Lower leg skin (tissue), 4 donors: ENCODE results near the gene AQP1. TPM values are rescaled to one million over a fixed set of nuclear protein-coding genes. Genes with fewer than 3 reads are reported as not detected.
A peak's percentile ranks its signal among the peaks of the same experiment; 100 is the strongest.

Experiments
- DNase-seq, 2 donors: peaks; one replicate each; pipeline ENCODE4 v3.0.0-alpha.2; 2019; ENCODE audit warnings: low spot score in 2 of 2
- H3K4me3 ChIP-seq: fragments of 200-600 bp; sonication (generic); 2 replicates; pipeline ENCODE4 v1.5.1; 2017; ENCODE audit warnings: mild to moderate bottlenecking, low read depth; ENCODE audit not compliant: poor library complexity, severe bottlenecking
- POLR2A ChIP-seq, 2 donors: fragments of 450-650 bp; IDR thresholded peaks; one replicate each; pipeline ENCODE4 v1.6.1; 2016 to 2017; ENCODE audit warnings: antibody characterized with exemption in 2 of 2, mild to moderate bottlenecking in 1 of 2, moderate library complexity in 1 of 2
- WGBS, 2 donors: methylation state at CpG; one replicate each; pipeline ENCODE4 v1.1.5; 2018; 5-methylcytosine and 5-hydroxymethylcytosine counted together
- intact Hi-C: fragments of 100-400 bp; cut with DNase I; formaldehyde crosslinking; loops from one replicate; pipeline ENCODE4 v1.15.0; 2023; ENCODE audit warnings: low total_unique reads
- total RNA-seq, 4 donors: library from RNA; depleted of rRNA; stranded (reverse); fragments of >200 nt; gene quantifications; one replicate each; pipeline ENCODE4 v1.1.0, GENCODE V29; 2016
- TF ChIP-seq, protein P1 (sequence below), 3 donors: fragments of 450-650 bp; IDR thresholded peaks; one replicate each; pipeline ENCODE4 v1.5.1; 2016; ENCODE audit warnings: antibody characterized with exemption in 3 of 3, mild to moderate bottlenecking in 3 of 3, moderate library complexity in 2 of 3

Gene AQP1
- total RNA-seq, 4 donors from 2014 or later = 50.7 to 247 (median 103) TPM

DNA sequence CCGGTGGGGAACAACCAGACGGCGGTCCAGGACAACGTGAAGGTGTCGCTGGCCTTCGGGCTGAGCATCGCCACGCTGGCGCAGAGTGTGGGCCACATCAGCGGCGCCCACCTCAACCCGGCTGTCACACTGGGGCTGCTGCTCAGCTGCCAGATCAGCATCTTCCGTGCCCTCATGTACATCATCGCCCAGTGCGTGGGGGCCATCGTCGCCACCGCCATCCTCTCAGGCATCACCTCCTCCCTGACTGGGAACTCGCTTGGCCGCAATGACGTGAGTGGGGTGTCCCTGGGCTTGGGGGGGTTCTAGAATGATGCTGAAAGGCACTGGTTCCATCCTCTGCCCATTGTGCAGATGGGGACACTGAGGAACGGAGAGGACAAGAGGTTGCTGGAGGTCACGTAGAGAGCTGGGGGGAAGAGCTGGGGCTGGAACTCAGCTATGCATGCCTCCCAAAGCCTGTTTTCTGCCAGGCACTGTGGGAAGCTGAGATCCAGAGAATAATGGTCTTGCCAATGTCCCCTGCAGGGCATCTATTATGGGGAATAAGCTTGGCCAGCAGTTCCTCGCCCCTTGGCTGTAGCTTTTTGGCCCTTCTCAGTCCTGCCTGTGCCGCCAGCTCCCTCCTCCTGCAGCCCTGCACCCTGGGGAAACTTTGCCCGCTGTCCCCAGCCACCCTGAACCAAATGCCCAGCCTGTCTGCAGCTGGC lies 523 bp downstream of the AQP1 start:
- DNase-seq = no peak
- H3K4me3 ChIP-seq = peak overlapping the region; percentile 10
- 69 to 74% methylated on average over 24 to 26 of the region's 26 CpGs for WGBS, 2 donors
- intact Hi-C loops = no loop called here
- no peak for TF ChIP-seq POLR2A (IDR thresholded peaks at IDR 0.05)
- TF ChIP-seq, protein P1, sequence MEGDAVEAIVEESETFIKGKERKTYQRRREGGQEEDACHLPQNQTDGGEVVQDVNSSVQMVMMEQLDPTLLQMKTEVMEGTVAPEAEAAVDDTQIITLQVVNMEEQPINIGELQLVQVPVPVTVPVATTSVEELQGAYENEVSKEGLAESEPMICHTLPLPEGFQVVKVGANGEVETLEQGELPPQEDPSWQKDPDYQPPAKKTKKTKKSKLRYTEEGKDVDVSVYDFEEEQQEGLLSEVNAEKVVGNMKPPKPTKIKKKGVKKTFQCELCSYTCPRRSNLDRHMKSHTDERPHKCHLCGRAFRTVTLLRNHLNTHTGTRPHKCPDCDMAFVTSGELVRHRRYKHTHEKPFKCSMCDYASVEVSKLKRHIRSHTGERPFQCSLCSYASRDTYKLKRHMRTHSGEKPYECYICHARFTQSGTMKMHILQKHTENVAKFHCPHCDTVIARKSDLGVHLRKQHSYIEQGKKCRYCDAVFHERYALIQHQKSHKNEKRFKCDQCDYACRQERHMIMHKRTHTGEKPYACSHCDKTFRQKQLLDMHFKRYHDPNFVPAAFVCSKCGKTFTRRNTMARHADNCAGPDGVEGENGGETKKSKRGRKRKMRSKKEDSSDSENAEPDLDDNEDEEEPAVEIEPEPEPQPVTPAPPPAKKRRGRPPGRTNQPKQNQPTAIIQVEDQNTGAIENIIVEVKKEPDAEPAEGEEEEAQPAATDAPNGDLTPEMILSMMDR (IDR thresholded peaks at IDR 0.05) = no peak

- H3K4me3 ChIP-seq = peak overlapping the region; percentile 10
- WGBS, 2 donors = 41 to 53% methylated on average over 2 of the region's 2 CpGs
- DNase-seq = no peak
- intact Hi-C loops = no loop called here
- TF ChIP-seq, protein P1 (IDR thresholded peaks at IDR 0.05) = no peak
- TF ChIP-seq POLR2A (IDR thresholded peaks at IDR 0.05) = no peak
Observed at GRCh38 chr7:30912731-30912985, 1.0 kb downstream of the AQP1 start.

- intact Hi-C loops = no loop called here
- no peak for DNase-seq
- 49 to 58% methylated on average over 17 of the region's 17 CpGs for whole genome bisulfite sequencing, 2 donors
- peak overlapping the region; percentile 21 for H3K4me3 ChIP-seq
- no peak for TF ChIP-seq POLR2A (IDR thresholded peaks at IDR 0.05)
- TF ChIP-seq, protein P1 (IDR thresholded peaks at IDR 0.05) = no peak
Observed at GRCh38 chr7:30912986-30913811, 1.5 kb downstream of the AQP1 start.

DNA sequence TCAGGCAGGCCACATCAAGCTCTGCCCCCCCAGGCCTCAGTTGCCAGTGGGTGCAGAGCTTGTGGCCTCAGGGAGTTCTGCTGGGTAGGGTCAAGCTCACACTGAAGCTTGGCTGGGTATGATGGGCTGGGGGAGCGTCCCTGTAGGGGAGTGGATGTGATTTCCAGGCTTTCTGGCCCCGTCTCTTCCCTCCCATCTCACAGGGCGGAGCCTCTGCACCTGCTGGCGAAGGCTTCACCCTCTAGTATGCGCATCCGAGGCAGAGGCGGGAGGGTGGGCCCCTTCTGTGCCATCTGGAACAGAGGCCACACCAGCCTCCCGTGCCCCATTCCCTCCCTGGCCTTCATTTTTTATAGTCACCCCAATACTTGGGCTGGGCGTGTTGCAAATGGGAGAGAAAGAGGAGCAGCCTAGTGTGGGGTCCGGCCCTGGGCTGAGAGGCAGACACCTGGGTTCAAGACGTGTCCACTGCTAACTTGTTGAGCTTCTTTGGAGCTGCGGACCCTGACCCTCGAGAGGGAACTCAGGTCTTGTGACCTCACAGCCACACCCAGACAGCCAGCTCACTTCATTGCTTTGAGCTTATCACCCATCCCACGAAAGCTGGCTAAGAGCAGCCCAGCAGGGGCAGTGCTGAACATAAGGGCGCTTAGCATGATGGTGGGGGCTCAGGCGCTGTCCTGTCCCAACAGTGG lies 2.3 kb downstream of the AQP1 start:
- 56 to 80% methylated on average over 16 of the region's 16 CpGs for WGBS, 2 donors
- intact Hi-C loops = no loop called here
- DNase-seq = no peak
- TF ChIP-seq, protein P1 (IDR thresholded peaks at IDR 0.05) = no peak
- no peak for TF ChIP-seq POLR2A (IDR thresholded peaks at IDR 0.05)
- H3K4me3 ChIP-seq = peak overlapping the region; percentile 21

DNA sequence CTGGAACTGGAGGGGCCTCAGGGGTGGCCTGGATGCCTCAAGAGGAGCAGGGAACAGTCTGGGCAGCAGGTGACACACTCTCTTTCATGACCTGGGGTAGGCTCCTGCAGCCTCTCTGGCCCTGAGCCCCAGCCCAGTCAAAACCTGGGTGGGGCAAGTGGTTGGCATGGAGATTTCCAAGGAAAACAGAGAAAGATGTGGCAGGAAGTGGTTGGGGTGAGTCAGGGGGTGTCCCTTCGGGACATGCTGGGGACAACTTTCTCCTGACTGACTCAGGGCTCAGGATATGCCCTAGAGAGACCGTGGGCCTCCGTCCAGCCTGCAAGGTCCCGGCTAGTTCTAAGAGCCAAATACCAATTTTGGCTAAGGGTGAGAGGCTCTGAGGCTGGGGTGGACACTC lies 2.9 kb downstream of the AQP1 start:
- intact Hi-C loops = no loop called here
- no peak overlapping the region for H3K4me3 ChIP-seq
- TF ChIP-seq POLR2A (IDR thresholded peaks at IDR 0.05) = no peak
- TF ChIP-seq, protein P1 (IDR thresholded peaks at IDR 0.05) = no peak
- WGBS, 2 donors = 41 to 42% methylated on average over 4 of the region's 4 CpGs
- peak in 1 of 2 donors; percentile 90 for DNase-seq
